HCT116 (cell line): ENCODE data around the gene BCL7A. TPM values are rescaled to one million over a fixed set of nuclear protein-coding genes. Genes with fewer than 3 reads are reported as not detected.

ENCODE experiments used
- ATAC-seq: fragments of 200-7000 bp; cut with Tn5 transposase; 2 replicates; pipeline ENCODE4 v1.9.1; 2020; ENCODE audit warnings: mild to moderate bottlenecking, moderate library complexity
- BruUV-seq: library from RNA; stranded (reverse); fragments of 400-500 nt; replicated peaks from 2 replicates; lab custom pipeline; 2021; lab: Mats Ljungman, UMichigan
- CTCF ChIA-PET: fragments of 300-600 bp; sonication (Branson Sonifier 250); formaldehyde crosslinking; loops from one replicate; lab custom pipeline; 2021; ENCODE audit warnings: antibody characterized with exemption; lab: Charles Lee
- POLR2A ChIA-PET: fragments of 300-600, 350-600 bp; sonication (Branson Sonifier 250); formaldehyde crosslinking; loops from one replicate; lab custom pipeline; 2021; ENCODE audit warnings: antibody characterized with exemption; lab: Charles Lee
- RAD21 ChIA-PET, 2 experiments: fragments of 300-600 bp; sonication (Branson Sonifier 250); formaldehyde crosslinking; loops; one replicate each; lab custom pipeline; 2023; ENCODE audit warnings: low total read pairs in 2 of 2; ENCODE audit not compliant: uncharacterized antibody in 2 of 2, unreplicated experiment in 2 of 2, low non-redundant PET in 1 of 2; lab: Charles Lee
- DNase-seq: peaks from one replicate; pipeline ENCODE4 v3.0.0-alpha.2; 2010; ENCODE audit warnings: low read depth, low spot score
- H2AFZ ChIP-seq: fragments of 200-600 bp; shearing (Covaris generic), sonication (generic); 2 replicates; pipeline ENCODE4 v1.6.1; 2017; ENCODE audit warnings: low read depth, mixed run types, mixed read lengths, antibody characterized with exemption, low read length; ENCODE audit not compliant: poor library complexity, severe bottlenecking
- H3K27ac ChIP-seq: 2 replicates; pipeline ENCODE4 v1.5.1; 2012; ENCODE audit warnings: low read depth, low read length
- H3K27me3 ChIP-seq: fragments of 200-600 bp; sonication (generic); 2 replicates; pipeline ENCODE4 v1.6.1; 2016; ENCODE audit warnings: mixed run types, low read length, mixed read lengths; ENCODE audit not compliant: insufficient read depth
- H3K36me3 ChIP-seq, 2 experiments: fragments of 200-500 bp in 1 of 2; fragments of 200-600 bp in 1 of 2; sonication (Bioruptor generic) in 1 of 2; sonication (generic) in 1 of 2; 2 replicates each; pipeline versions ENCODE4 v1.5.1 to v1.6.1; 2014 to 2016; ENCODE audit warnings: low read length in 2 of 2, inconsistent platforms in 1 of 2, mixed read lengths in 1 of 2, mixed run types in 1 of 2; ENCODE audit not compliant: insufficient read depth in 2 of 2, control insufficient read depth in 1 of 2
- H3K4me1 ChIP-seq, 2 experiments: fragments of 200-600 bp in 1 of 2; sonication (generic) in 1 of 2; 2 replicates each; pipeline versions ENCODE4 v1.5.1 to v1.6.1; 2012 to 2017; ENCODE audit warnings: low read length in 2 of 2, inconsistent platforms in 1 of 2, mild to moderate bottlenecking in 1 of 2, mixed read lengths in 1 of 2, mixed run types in 1 of 2, moderate library complexity in 1 of 2; ENCODE audit not compliant: insufficient read depth in 2 of 2, control insufficient read depth in 1 of 2
- H3K4me2 ChIP-seq: fragments of 200-600 bp; sonication (generic); 2 replicates; pipeline ENCODE4 v1.6.1; 2017; ENCODE audit warnings: mixed run types, low read length, mixed read lengths
- H3K4me3 ChIP-seq, 2 experiments: fragments of 200-600 bp in 1 of 2; sonication (generic) in 1 of 2; replicated peaks in 1 of 2; 2 replicates each; pipeline ENCODE4 v1.5.1; 2011 to 2016; ENCODE audit warnings: low read length in 2 of 2, control low read depth in 1 of 2, low read depth in 1 of 2, mild to moderate bottlenecking in 1 of 2, mixed read lengths in 1 of 2, mixed run types in 1 of 2
- H3K79me2 ChIP-seq: fragments of 200-600 bp; sonication (generic); 2 replicates; pipeline ENCODE4 v1.6.1; 2017; ENCODE audit warnings: mild to moderate bottlenecking, mixed run types, low read length, moderate library complexity, mixed read lengths; ENCODE audit not compliant: insufficient read depth
- H3K9ac ChIP-seq: fragments of 200-600 bp; sonication (generic); 2 replicates; pipeline ENCODE4 v1.6.1; 2016; ENCODE audit warnings: low read length, mixed read lengths
- H3K9me2 ChIP-seq: fragments of 200-600 bp; sonication (generic), shearing (Covaris generic); 2 replicates; pipeline ENCODE4 v1.6.1; 2017; ENCODE audit warnings: mixed run types, mild to moderate bottlenecking, moderate library complexity; ENCODE audit not compliant: insufficient read depth
- H3K9me3 ChIP-seq, 2 experiments: fragments of 200-500 bp in 1 of 2; fragments of 200-600 bp in 1 of 2; sonication (Bioruptor generic) in 1 of 2; sonication (generic) in 1 of 2; 2 replicates each; pipeline ENCODE4 v1.6.1; 2014 to 2017; ENCODE audit warnings: low read length in 2 of 2, mixed read lengths in 2 of 2, inconsistent platforms in 1 of 2, low read depth in 1 of 2, mild to moderate bottlenecking in 1 of 2, mixed run types in 1 of 2, moderate library complexity in 1 of 2; ENCODE audit not compliant: control insufficient read depth in 1 of 2, insufficient read depth in 1 of 2
- H4K20me1 ChIP-seq: fragments of 200-600 bp; sonication (generic), shearing (Covaris generic); 2 replicates; pipeline ENCODE4 v1.6.1; 2017; ENCODE audit warnings: mixed run types, mild to moderate bottlenecking, moderate library complexity; ENCODE audit not compliant: insufficient read depth
- CBX3 ChIP-seq: IDR thresholded peaks from 2 replicates; pipeline ENCODE4 v1.6.1; 2012; ENCODE audit warnings: low read depth
- RAD21 ChIP-seq: IDR thresholded peaks from 2 replicates; pipeline ENCODE4 v1.6.1; 2012; ENCODE audit warnings: low read depth, mild to moderate bottlenecking
- SIN3A ChIP-seq: IDR thresholded peaks from 2 replicates; pipeline ENCODE4 v1.6.1; 2012; ENCODE audit warnings: low read depth
- YY1 ChIP-seq: IDR thresholded peaks from 2 replicates; pipeline ENCODE4 v1.6.1; 2011; ENCODE audit warnings: low read length, low read depth, moderate library complexity, mild to moderate bottlenecking; ENCODE audit not compliant: insufficient replicate concordance; ENCODE audit errors: extremely low read depth
- ZFX ChIP-seq: fragments of 450-650 bp; IDR thresholded peaks from 2 replicates; pipeline ENCODE4 v1.6.1; 2017
- intact Hi-C: fragments of 100-400 bp; cut with micrococcal nuclease; formaldehyde crosslinking; loops from 2 replicates; pipeline ENCODE4 v1.10.0; 2022
- total RNA-seq: library from RNA; stranded (reverse); gene quantifications from one replicate; pipeline ENCODE4 v1.2.1, GENCODE V29; 2021; ENCODE audit not compliant: unreplicated experiment
- TF ChIP-seq, protein P1 (sequence below): IDR thresholded peaks from 2 replicates; pipeline ENCODE4 v1.6.1; 2012; ENCODE audit warnings: low read depth

BCL7A gene
- total RNA-seq, 1 experiment from 2014 or later: 14.2 TPM

GRCh38 chr12:122042910-122043309 lies 21.2 kb downstream of the BCL7A start (continued):
- no peak for TF ChIP-seq RAD21
- no peak for TF ChIP-seq CBX3
- no peak for TF ChIP-seq SIN3A

- Histone ChIP-seq H3K27ac (no peak overlapping the region), H2AFZ (no peak overlapping the region), H3K36me3 (peaks cover 5 to 10% of the 10 kb centered on the region in 2 experiments; a peak in 3 of 4 replicates), H3K79me2 (no peaks in the 10 kb centered on the region), H3K9ac (no peak overlapping the region), H3K4me2 (no peak overlapping the region), H3K27me3 (no peaks in the 10 kb centered on the region), H3K9me2 (no peaks in the 10 kb centered on the region), H3K4me1 (no peaks in the 10 kb centered on the region), H3K4me3 (no peak overlapping the region), H3K9me3 (no peaks in the 10 kb centered on the region), H4K20me1 (no peaks in the 10 kb centered on the region)
- TF ChIP-seq ZFX: no peak
- TF ChIP-seq, protein P1, sequence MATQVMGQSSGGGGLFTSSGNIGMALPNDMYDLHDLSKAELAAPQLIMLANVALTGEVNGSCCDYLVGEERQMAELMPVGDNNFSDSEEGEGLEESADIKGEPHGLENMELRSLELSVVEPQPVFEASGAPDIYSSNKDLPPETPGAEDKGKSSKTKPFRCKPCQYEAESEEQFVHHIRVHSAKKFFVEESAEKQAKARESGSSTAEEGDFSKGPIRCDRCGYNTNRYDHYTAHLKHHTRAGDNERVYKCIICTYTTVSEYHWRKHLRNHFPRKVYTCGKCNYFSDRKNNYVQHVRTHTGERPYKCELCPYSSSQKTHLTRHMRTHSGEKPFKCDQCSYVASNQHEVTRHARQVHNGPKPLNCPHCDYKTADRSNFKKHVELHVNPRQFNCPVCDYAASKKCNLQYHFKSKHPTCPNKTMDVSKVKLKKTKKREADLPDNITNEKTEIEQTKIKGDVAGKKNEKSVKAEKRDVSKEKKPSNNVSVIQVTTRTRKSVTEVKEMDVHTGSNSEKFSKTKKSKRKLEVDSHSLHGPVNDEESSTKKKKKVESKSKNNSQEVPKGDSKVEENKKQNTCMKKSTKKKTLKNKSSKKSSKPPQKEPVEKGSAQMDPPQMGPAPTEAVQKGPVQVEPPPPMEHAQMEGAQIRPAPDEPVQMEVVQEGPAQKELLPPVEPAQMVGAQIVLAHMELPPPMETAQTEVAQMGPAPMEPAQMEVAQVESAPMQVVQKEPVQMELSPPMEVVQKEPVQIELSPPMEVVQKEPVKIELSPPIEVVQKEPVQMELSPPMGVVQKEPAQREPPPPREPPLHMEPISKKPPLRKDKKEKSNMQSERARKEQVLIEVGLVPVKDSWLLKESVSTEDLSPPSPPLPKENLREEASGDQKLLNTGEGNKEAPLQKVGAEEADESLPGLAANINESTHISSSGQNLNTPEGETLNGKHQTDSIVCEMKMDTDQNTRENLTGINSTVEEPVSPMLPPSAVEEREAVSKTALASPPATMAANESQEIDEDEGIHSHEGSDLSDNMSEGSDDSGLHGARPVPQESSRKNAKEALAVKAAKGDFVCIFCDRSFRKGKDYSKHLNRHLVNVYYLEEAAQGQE: no peak
- TF ChIP-seq YY1: no peak
- ChIA-PET POLR2A (no interaction called here), CTCF (no interaction called here), RAD21 (no interaction called here)
- intact Hi-C loops: no loop called here
- ATAC-seq (no peak), DNase-seq (no peak)
- no TSS peak for BruUV-seq
Observed at GRCh38 chr12:122043476-122043875, 21.8 kb downstream of the BCL7A start.
